Esophagus muscularis mucosa (tissue), 4 donors: ENCODE results near the gene UGDH. TPM values are rescaled to one million over a fixed set of nuclear protein-coding genes. Genes with fewer than 3 reads are reported as not detected.
"Not testable (repeated sequence)": the region's sequence is repeated elsewhere in the genome, so short reads cannot be mapped to it uniquely, and the experiment has no call there.

Experiments
- DNase-seq: peaks from one replicate; pipeline ENCODE4 v3.0.0-alpha.2; 2017; ENCODE audit errors: extremely low spot score
- H3K27ac ChIP-seq, 4 donors: fragments of 200-600 bp; sonication (generic); replicated peaks in 1 of 4; 1 replicate in 3 of 4; 2 replicates in 1 of 4; pipeline ENCODE4 v1.5.1; 2016 to 2019; ENCODE audit warnings: mild to moderate bottlenecking in 1 of 4
- H3K27me3 ChIP-seq, 4 donors: fragments of 200-600 bp; sonication (generic); one replicate each; pipeline versions ENCODE4 v1.5.1 to v1.6.0; 2016 to 2019
- H3K36me3 ChIP-seq, 4 donors: fragments of 200-600 bp; sonication (generic); one replicate each; pipeline ENCODE4 v1.5.1; 2016 to 2019
- H3K4me1 ChIP-seq, 4 donors: fragments of 200-600 bp; sonication (generic); one replicate each; pipeline ENCODE4 v1.5.1; 2016 to 2019
- H3K4me3 ChIP-seq, 4 donors: fragments of 200-600 bp; sonication (generic); 1 replicate in 2 of 4; 2 replicates in 2 of 4; pipeline ENCODE4 v1.5.1; 2016 to 2019; ENCODE audit warnings: mild to moderate bottlenecking in 4 of 4, moderate library complexity in 1 of 4
- H3K9me3 ChIP-seq, 4 donors: fragments of 200-600 bp; sonication (generic); 1 replicate in 3 of 4; 2 replicates in 1 of 4; pipeline ENCODE4 v1.5.1; 2016 to 2019
- CTCF ChIP-seq, 3 experiments: fragments of 200-600 bp in 2 of 3; fragments of 450-650 bp in 1 of 3; sonication (generic) in 2 of 3; IDR thresholded peaks; one replicate each; pipeline ENCODE4 v1.5.1; 2017 to 2019; ENCODE audit warnings: antibody characterized with exemption in 3 of 3, mild to moderate bottlenecking in 2 of 3, moderate library complexity in 1 of 3
- EP300 ChIP-seq: sonication (generic); formaldehyde crosslinking; IDR thresholded peaks from one replicate; pipeline ENCODE4 v1.6.1; 2017; ENCODE audit warnings: antibody characterized with exemption
- POLR2A ChIP-seq: fragments of 450-650 bp; IDR thresholded peaks from one replicate; pipeline ENCODE4 v1.6.1; 2017; ENCODE audit warnings: antibody characterized with exemption, moderate library complexity, mild to moderate bottlenecking, low read depth
- POLR2AphosphoS5 ChIP-seq, 2 donors: sonication (generic); formaldehyde crosslinking; IDR thresholded peaks; one replicate each; pipeline ENCODE4 v1.6.1; 2017; ENCODE audit warnings: antibody characterized with exemption in 2 of 2
- WGBS: methylation state at CpG from one replicate; pipeline ENCODE4 v1.1.5; 2018; 5-methylcytosine and 5-hydroxymethylcytosine counted together
- intact Hi-C: fragments of 100-400 bp; cut with DNase I; formaldehyde crosslinking; loops from one replicate; pipeline ENCODE4 v1.15.1; 2023
- total RNA-seq, 4 donors: library from RNA; depleted of rRNA; stranded (reverse); fragments of >200 nt; gene quantifications; one replicate each; pipeline versions ENCODE4 v1.1.0 to v1.2.1, GENCODE V29; 2016

UGDH gene
- total RNA-seq, 4 donors from 2014 or later = 36.4 to 180 (median 42.1) TPM

DNA sequence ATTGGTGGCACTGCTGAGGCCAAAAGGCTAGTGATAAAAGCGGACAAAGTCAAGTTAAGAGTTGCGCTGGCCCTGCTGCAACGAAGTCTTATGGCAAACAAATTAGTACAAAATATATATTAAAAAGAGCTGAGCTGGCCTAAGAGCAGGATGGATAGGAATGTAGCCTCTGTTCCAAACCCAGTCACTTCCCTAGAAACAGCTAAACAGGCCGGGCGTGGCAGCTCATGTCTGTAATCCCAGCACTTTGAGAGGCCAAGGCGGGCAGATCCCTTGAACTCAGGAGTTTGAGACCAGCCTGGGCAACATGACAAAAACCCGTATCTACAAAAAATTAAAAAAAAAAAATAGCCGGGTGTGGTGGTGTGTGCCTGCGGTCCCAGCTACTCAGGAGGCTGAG is 32.4 kb upstream of the UGDH start:
- Histone ChIP-seq H3K9me3 (no peaks in the 10 kb centered on the region), H3K27me3 (no peaks in the 10 kb centered on the region), H3K4me3 (no peak overlapping the region), H3K36me3 (peaks cover 0 to 47% (median 10%) of the 10 kb centered on the region in 4 donors), H3K4me1 (no peaks in the 10 kb centered on the region), H3K27ac (peak overlapping the region in 1 of 4 donors; percentile 40)
- TF ChIP-seq POLR2A (no peak), CTCF (IDR thresholded peaks at IDR 0.05) (no peak), POLR2AphosphoS5 (IDR thresholded peaks at IDR 0.05) (no peak), EP300 (no peak)
- DNase-seq = no peak
- intact Hi-C loops = no loop called here
- 89% methylated on average over 9 of the region's 9 CpGs for WGBS

GRCh38 chr4:39555472-39555871 is 28.2 kb upstream of the UGDH start:
- Histone ChIP-seq H3K4me1 (no peaks in the 10 kb centered on the region), H3K27me3 (no peaks in the 10 kb centered on the region), H3K36me3 (peaks cover 0 to 64% (median 19%) of the 10 kb centered on the region in 4 donors), H3K4me3 (no peak overlapping the region), H3K27ac (no peak overlapping the region), H3K9me3 (no peaks in the 10 kb centered on the region)
- no peak for DNase-seq
- WGBS = 95% methylated on average over 3 of the region's 3 CpGs
- intact Hi-C loops = no loop called here
- TF ChIP-seq CTCF (IDR thresholded peaks at IDR 0.05) (no peak), POLR2AphosphoS5 (IDR thresholded peaks at IDR 0.05) (no peak), EP300 (no peak), POLR2A (no peak)

GRCh38 chr4:39548425-39549067 is 21.3 kb upstream of the UGDH start:
- H3K27me3 ChIP-seq = no peaks in the 10 kb centered on the region
- H3K4me1 ChIP-seq = no peaks in the 10 kb centered on the region
- peaks cover 0 to 41% (median 12%) of the 10 kb centered on the region in 4 donors for H3K36me3 ChIP-seq
- no peak for TF ChIP-seq EP300
- no peak for TF ChIP-seq POLR2A
- TF ChIP-seq CTCF (IDR thresholded peaks at IDR 0.05) = no peak
- no peak for TF ChIP-seq POLR2AphosphoS5 (IDR thresholded peaks at IDR 0.05)
- DNase-seq = no peak
- intact Hi-C loops = no loop called here
- no peaks in the 10 kb centered on the region for H3K9me3 ChIP-seq
- no peak overlapping the region for H3K4me3 ChIP-seq
- WGBS = 97% methylated on average over 3 of the region's 3 CpGs
- no peak overlapping the region for H3K27ac ChIP-seq

GRCh38 chr4:39544580-39545315 is 17.5 kb upstream of the UGDH start:
- no peaks in the 10 kb centered on the region for H3K27me3 ChIP-seq
- TF ChIP-seq POLR2A = no peak
- H3K9me3 ChIP-seq = no peaks in the 10 kb centered on the region
- no peak overlapping the region for H3K27ac ChIP-seq
- peaks cover 0 to 21% (median 6%) of the 10 kb centered on the region in 4 donors for H3K36me3 ChIP-seq
- intact Hi-C loops = no loop called here
- no peaks in the 10 kb centered on the region for H3K4me1 ChIP-seq
- H3K4me3 ChIP-seq = no peak overlapping the region
- 0% methylated on average over 1 of the region's 1 CpG for WGBS
- no peak for DNase-seq

- peaks cover 0 to 17% (median 6%) of the 10 kb centered on the region in 4 donors for H3K36me3 ChIP-seq
- intact Hi-C loops, H3K9me3 ChIP-seq, H3K27me3 ChIP-seq, H3K27ac ChIP-seq, H3K4me3 ChIP-seq, DNase-seq, H3K4me1 ChIP-seq: not testable (repeated sequence)
- 93% methylated on average over 4 of the region's 4 CpGs for WGBS
Measured at GRCh38 chr4:39544080-39544479, 16.8 kb upstream of the UGDH start.
